ENCODE measurements around the gene CCDC14.
"Not testable (repeated sequence)": the region's sequence is repeated elsewhere in the genome, so short reads cannot be mapped to it uniquely, and the experiment has no call there.

CCDC14 gene, protein sequence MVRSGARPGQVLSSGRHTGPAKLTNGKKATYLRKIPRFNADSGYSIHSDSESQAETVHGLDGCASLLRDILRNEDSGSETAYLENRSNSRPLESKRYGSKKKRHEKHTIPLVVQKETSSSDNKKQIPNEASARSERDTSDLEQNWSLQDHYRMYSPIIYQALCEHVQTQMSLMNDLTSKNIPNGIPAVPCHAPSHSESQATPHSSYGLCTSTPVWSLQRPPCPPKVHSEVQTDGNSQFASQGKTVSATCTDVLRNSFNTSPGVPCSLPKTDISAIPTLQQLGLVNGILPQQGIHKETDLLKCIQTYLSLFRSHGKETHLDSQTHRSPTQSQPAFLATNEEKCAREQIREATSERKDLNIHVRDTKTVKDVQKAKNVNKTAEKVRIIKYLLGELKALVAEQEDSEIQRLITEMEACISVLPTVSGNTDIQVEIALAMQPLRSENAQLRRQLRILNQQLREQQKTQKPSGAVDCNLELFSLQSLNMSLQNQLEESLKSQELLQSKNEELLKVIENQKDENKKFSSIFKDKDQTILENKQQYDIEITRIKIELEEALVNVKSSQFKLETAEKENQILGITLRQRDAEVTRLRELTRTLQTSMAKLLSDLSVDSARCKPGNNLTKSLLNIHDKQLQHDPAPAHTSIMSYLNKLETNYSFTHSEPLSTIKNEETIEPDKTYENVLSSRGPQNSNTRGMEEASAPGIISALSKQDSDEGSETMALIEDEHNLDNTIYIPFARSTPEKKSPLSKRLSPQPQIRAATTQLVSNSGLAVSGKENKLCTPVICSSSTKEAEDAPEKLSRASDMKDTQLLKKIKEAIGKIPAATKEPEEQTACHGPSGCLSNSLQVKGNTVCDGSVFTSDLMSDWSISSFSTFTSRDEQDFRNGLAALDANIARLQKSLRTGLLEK

DNA sequence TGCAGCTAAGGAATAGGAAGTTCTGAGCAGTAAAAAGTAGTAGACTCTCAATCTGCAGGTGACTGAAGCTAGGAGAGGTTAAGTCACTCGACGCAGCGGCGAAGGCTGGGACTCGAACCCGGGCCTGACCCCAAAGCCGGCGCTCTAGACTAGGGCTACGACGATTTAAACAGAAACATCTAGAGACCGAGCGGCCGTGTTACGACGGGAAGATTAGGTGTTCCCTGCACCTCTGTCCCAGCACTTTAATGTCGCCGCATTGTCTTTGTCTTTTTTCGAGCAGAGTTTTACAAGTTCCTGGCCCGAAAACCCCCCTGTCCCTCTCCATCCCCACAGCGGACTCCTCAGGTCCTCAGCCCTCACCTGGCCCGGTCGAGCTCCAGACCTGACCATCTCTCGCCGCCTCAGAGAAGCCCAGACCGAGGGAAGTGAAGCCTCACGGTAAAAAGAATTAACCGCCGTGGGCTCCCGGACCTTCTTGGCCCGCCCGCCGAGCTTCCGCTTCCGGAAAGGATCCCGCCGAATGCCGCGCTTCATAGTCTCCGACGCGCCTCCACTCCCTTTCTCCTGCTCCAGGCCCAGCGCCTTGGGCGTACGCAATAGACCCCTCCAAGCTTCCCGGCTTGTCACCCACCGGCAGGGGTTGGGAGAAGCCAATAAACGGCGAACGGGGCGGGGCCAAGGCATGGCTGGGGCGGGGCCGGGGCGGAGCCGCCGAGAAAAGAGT, at the start of gene CCDC14:
TSS of gene CCDC14 (minus strand) at position 449 of the 727 bp plus-strand sequence. CDS start at position 393, 56 bp downstream.
- peak; percentile 70 for DNase-seq (ENCODE audit: low read depth)

GRCh38 chr3:124008321-124008720, 47.3 kb upstream of the CCDC14 start:
- DNase-seq (ENCODE audit: low read depth) = not testable (repeated sequence)

DNA sequence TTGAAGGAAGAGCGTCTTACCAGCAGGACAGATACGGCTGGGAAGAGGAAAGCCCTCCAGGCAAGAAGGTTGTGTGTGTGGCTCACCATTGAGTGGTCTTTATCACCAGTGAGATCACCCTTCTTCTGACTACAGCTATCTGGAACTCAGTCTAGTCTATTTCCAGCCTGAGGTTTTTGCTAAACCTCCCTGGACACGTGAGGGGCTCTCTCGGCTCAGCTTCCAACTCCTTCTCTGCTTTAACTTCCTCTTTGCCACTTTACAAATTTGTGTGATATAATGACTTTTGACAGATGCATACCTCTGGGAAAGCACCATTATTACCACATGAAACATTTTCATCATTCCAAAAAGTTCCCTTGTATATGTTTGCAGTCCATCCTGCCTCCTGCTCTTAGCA, 46.2 kb upstream of the CCDC14 start:
- DNase-seq (ENCODE audit: low read depth) = no peak

- not testable (repeated sequence) for DNase-seq (ENCODE audit: low read depth)
Observed at GRCh38 chr3:124002405-124003079, 41.5 kb upstream of the CCDC14 start.

GRCh38 chr3:124001366-124001765, 40.3 kb upstream of the CCDC14 start:
- not testable (repeated sequence) for DNase-seq (ENCODE audit: low read depth)

GRCh38 chr3:123997543-123997942, 36.5 kb upstream of the CCDC14 start:
- DNase-seq (ENCODE audit: low read depth) = no peak

DNA sequence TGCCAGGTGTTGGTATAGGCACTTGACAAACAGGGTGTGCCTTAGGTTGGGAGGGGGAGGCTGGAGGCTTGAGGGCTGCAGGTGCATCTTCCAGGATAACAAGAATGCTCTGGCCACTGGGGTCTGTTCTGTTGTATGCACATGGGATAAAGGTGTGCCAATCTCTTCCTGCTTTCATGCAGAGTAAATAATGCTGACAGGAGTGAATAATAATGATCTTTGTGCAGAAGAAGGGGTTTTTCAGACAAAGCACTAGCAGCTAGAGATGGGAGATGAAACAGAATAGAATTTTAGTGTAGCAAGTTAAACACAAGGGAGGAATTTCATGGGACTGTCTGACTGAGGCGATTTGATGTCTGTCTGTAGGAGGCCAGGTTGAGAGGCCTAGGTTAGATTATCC, 32.8 kb upstream of the CCDC14 start:
- no peak for DNase-seq (ENCODE audit: low read depth)

- not testable (repeated sequence) for DNase-seq (ENCODE audit: low read depth)
Observed at GRCh38 chr3:123991730-123992588, 30.9 kb upstream of the CCDC14 start, which contains the start of gene ROPN1. Gene ROPN1, minus strand, starts transcription at chr3:123992124. Its CDS starts 11,643 bp downstream, at chr3:123980481.

GRCh38 chr3:123986427-123986826, 25.4 kb upstream of the CCDC14 start:
- no peak for DNase-seq (ENCODE audit: low read depth)

- DNase-seq (ENCODE audit: low read depth) = no peak
Observed at GRCh38 chr3:123984957-123985356, 23.9 kb upstream of the CCDC14 start.

GRCh38 chr3:123984350-123984749, 23.3 kb upstream of the CCDC14 start:
- no peak for DNase-seq (ENCODE audit: low read depth)

DNA sequence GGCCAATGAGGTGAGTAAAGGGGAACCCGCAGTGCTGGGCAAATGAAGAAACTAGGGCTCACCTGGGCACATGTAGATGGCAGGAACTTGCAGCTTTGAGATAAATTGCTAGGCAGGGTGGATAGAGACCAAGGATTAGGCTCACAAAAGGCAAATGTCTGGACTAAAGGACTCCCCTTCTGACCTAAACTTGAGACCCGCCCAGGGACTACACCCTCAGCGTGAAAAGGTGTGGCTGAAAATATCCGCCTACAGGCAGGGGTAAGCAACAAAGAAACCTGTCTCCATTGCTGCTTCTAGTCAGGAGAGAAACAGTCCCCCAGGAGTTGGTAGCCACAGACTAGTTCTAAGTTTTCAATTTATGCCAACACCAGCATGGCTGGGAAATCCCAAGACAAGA, 20.3 kb upstream of the CCDC14 start:
- DNase-seq (ENCODE audit: low read depth) = not testable (repeated sequence)

DNA sequence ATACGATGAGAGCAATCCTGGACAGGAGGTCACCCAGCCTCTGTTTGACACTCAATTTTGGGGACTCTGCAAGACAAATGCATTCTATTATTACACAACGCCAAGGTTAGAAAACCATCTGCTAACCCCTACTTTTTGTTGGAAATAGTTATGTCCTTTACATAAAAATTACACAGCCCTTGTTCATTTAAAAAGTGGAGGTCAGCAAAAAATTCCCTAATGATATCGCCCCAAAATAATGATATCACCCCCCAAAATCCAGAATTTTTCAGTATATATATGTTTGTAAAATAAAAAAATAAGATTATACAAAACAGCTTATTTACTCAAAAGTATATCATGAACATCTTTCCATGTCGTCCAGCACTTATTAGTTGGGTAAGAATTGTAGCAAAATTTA, 19.5 kb upstream of the CCDC14 start:
- no peak for DNase-seq (ENCODE audit: low read depth)

DNA sequence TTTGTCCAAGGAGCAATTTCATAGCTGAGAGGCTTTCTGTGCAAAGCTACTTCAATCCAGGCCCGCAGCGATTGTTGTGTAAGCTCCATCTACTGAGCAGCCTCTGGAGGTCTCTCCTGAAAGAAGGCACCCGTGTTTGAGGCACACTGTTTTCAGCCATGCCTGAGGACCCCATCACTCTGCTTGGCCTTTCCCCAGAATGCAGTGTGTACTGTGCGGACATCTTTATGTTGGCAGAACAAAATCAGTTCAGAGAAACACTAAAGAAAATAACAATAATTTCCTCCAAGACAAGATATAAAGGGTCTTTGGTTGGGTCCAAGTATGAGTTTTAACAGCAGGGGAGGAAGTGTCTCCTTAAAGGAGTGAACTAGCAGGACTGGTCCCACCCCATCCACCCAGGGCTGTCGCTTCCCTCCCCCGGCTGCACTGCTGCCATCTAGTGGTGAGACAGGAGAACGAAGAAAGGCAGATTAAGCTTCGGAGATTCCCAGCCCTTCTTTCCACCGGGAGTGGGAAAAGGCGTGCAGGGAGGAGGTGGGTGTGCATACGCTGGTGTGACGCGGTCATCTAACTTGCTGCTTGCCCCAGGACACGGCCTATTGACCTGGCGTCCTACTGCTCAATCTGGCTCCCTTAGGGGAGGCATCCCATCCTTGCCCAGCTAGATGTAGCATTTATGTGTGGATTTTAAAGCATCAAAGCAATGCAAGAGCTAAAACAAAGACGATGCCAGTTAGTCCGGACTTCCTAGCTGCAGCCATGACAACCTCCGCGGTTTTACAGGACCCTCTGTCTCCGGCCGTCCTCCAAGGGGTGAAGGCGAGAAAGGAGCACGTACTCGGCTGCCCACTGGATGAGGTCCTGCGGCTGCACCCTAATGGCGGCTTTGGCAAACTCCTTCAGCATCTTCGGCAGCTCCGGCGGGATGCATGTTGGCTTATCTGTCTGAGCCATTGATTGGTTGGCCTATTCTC, 18.8 kb upstream of the CCDC14 start:
- DNase-seq (ENCODE audit: low read depth) = not testable (repeated sequence)

DNA sequence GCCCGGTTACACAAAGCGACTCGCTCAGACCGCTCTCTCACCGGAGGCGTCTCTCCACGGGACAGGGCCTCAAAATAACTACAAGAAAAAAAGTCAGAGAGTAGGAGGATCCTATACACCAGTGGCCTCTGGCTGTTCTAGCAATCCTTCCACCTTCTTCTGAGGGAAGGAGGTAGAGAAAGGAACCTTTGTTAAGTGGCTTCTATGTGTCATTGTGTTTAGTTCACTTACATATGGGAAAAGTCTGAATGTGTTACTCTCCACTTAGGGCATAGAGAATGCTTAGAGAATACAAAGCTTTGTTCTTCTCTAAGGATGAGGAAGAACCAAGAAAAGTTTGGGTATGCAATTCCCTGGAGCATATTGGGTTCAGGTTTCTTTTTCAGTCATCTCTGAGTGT, 15.9 kb upstream of the CCDC14 start:
- not testable (repeated sequence) for DNase-seq (ENCODE audit: low read depth)

DNA sequence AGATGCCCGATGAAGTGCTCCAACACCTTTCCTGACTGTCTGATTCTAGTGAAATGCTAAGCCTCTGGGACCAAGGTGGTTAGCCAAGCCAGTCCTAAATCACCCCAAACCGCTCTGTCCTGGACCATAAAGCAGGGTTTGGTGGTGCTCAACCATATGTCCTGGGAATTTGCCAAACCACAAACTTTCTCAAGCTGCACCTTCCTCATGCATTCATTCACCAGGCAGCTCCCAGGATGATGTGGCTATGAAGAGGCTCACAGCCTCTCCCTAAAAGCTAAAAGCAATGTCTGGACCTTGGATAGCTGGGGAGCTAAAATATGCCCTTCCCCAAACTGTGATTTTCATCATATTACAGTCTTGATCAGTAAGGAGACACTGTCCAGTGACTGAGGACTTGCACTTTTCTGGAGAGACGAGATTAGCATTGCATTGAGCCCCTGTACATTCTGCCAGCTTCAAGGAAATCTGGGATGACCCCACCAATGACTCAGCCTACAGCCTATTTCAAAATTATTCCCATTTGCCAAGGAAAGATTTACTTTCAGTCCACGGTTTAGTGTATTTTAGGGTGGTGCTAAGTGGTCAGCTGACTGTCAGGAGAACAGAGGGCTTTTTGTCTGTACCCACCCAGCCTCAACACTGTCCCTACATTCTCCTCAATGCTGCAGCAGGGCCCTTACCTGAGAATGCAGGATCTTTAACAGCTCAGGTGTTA, 15.3 kb upstream of the CCDC14 start:
- not testable (repeated sequence) for DNase-seq (ENCODE audit: low read depth)

DNA sequence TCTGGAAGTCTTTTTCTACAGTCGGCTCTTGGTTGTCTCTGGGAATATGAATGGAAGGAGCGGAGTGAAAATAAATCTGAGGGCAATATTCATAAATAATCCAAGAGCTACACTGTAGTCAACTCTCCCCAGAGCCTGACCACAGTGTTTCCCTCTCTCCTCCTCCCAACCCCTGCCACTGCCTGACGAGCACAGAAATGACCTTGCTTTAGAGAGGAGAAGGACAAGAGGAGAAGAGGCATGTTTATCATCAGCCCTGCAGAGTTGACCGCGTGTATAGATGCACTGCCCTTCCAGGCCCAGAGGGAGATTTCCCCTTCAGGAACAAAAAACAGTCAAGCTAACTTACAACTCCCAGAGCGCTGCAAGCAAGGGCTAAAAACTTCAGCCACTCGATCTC, 14.0 kb upstream of the CCDC14 start:
- not testable (repeated sequence) for DNase-seq (ENCODE audit: low read depth)

DNA sequence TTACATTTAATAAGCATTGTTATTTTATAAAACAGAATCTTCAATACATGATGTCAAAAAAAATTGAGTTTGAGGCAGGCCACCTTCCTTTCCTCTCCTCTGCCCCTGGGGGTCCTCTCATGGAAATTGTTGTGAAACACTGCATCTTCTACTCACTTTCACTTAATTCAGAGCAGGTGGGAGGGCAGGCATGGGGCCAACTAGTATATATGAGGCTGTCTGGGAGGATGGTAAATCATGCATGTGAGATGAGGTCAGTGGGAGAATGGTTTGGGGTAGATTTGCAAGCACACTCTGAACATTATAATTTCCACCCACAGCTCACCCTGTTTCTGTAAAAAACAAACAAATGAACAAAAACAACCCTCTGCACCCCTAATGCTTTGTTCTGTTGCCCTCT, 10.4 kb upstream of the CCDC14 start:
- no peak for DNase-seq (ENCODE audit: low read depth)

DNA sequence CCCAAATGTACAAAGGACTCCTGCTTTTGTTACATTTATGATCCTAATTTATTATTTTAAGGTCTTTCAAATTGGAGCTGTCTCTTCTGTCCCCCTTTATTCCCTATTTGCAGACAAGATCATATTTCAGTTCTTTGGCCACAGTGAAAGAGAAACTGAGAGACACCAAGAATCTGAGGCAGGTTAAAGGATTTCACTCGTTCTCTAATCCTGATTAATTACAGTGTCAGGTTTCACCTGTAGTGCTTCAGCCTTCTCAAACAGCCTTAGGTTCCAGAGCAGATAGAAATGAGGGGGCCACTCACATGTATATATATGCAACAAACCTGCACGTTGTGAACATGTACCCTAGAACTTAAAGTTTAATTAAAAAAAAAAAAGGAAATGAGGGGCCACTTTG, 6.2 kb upstream of the CCDC14 start:
- DNase-seq (ENCODE audit: low read depth) = not testable (repeated sequence)
